ENCODE data around the gene FAM124B.

The FAM124B gene

GRCh38 chr2:224349396-224349795 is 52.5 kb downstream of the FAM124B start:
- no peak for DNase-seq (ENCODE audit: low read depth)
- H3K4me3 ChIP-seq (ENCODE audit: low read depth, low read length), result no peak overlapping the region
- TF ChIP-seq CTCF (IDR thresholded peaks at IDR 0.05; ENCODE audit: low read depth, low read length, missing control alignments), result no peak

GRCh38 chr2:224347176-224348051 is 54.5 kb downstream of the FAM124B start:
- DNase-seq (ENCODE audit: low read depth), result no peak
- no peak for TF ChIP-seq CTCF (IDR thresholded peaks at IDR 0.05; ENCODE audit: low read depth, low read length, missing control alignments)
- no peak overlapping the region for H3K4me3 ChIP-seq (ENCODE audit: low read depth, low read length)

- no peak for TF ChIP-seq CTCF (IDR thresholded peaks at IDR 0.05; ENCODE audit: low read depth, low read length, missing control alignments)
- no peak for DNase-seq (ENCODE audit: low read depth)
- no peak overlapping the region for H3K4me3 ChIP-seq (ENCODE audit: low read depth, low read length)
Measured at GRCh38 chr2:224345492-224345891, 56.4 kb downstream of the FAM124B start.

GRCh38 chr2:224343226-224343625 is 58.7 kb downstream of the FAM124B start:
- H3K4me3 ChIP-seq (ENCODE audit: low read depth, low read length), result no peak overlapping the region
- TF ChIP-seq CTCF (IDR thresholded peaks at IDR 0.05; ENCODE audit: low read depth, low read length, missing control alignments), result no peak
- DNase-seq (ENCODE audit: low read depth), result no peak

- no peak overlapping the region for H3K4me3 ChIP-seq (ENCODE audit: low read depth, low read length)
- DNase-seq (ENCODE audit: low read depth), result no peak
- TF ChIP-seq CTCF (IDR thresholded peaks at IDR 0.05; ENCODE audit: low read depth, low read length, missing control alignments), result no peak
Measured at GRCh38 chr2:224335991-224336390, 65.9 kb downstream of the FAM124B start.

GRCh38 chr2:224334726-224335125 is 67.2 kb downstream of the FAM124B start:
- DNase-seq (ENCODE audit: low read depth), result no peak
- TF ChIP-seq CTCF (IDR thresholded peaks at IDR 0.05; ENCODE audit: low read depth, low read length, missing control alignments), result no peak
- H3K4me3 ChIP-seq (ENCODE audit: low read depth, low read length), result no peak overlapping the region

Measured in GM12864 (cell line).